SJCRH30 (cell line): Measurements from ENCODE around the gene ETV3. TPM values are rescaled to one million over a fixed set of nuclear protein-coding genes. Genes with fewer than 3 reads are reported as not detected.

Source experiments
- DNase-seq, 2 experiments: peaks; one replicate each; pipeline ENCODE4 v3.0.0-alpha.2; 2015 to 2020
- H3K27ac ChIP-seq: fragments of 250-450 bp; sonication (Bioruptor Pico); 2 replicates; pipeline ENCODE4 v1.5.1; 2020; ENCODE audit warnings: mild to moderate bottlenecking, moderate library complexity
- H3K27me3 ChIP-seq: fragments of 250-450 bp; sonication (Bioruptor Pico); 2 replicates; pipeline ENCODE4 v1.5.1; 2020; ENCODE audit warnings: mild to moderate bottlenecking, moderate library complexity
- H3K36me3 ChIP-seq: fragments of 250-450 bp; sonication (Bioruptor Pico); 2 replicates; pipeline ENCODE4 v1.5.1; 2020; ENCODE audit warnings: mild to moderate bottlenecking, moderate library complexity
- H3K4me1 ChIP-seq: fragments of 250-450 bp; sonication (Bioruptor Pico); 2 replicates; pipeline ENCODE4 v1.5.1; 2020; ENCODE audit warnings: mild to moderate bottlenecking, moderate library complexity
- H3K4me3 ChIP-seq: fragments of 250-450 bp; sonication (Bioruptor Pico); 2 replicates; pipeline ENCODE4 v1.5.1; 2020; ENCODE audit warnings: mild to moderate bottlenecking, moderate library complexity
- H3K9me3 ChIP-seq: fragments of 250-450 bp; sonication (Bioruptor Pico); replicated peaks from 2 replicates; pipeline ENCODE4 v1.5.1; 2020; ENCODE audit warnings: mild to moderate bottlenecking, moderate library complexity
- total RNA-seq: library from RNA; depleted of rRNA; stranded (reverse); fragments of >200 nt; shearing (Covaris generic); gene quantifications from 2 replicates; pipeline ENCODE4 v1.2.3, GENCODE V29; 2014

The ETV3 gene
- total RNA-seq, 1 experiment from 2014 or later, result 12.5 TPM

DNA sequence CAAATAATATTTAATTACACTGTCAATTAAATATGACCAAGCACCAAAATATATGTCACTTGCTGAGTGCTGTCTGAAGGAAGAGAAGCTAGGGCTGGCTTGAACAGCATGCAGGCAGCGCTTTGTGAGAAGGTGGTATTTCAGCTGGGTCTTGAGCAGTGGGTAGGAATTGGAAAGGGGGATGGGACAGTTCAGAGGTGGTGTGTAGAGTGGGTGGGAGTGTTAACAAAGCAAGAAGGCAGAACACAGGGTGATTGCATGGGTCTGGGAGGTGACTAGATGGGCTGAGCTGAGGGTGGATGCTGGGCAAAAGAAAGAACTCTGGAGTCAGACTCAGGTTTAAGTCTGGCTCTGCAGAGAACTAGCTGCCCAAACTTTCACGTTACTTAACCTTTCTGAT is 14.3 kb upstream of the ETV3 start:
- Histone ChIP-seq H3K4me1 (peaks cover 37% of the 10 kb centered on the region), H3K36me3 (no peaks in the 10 kb centered on the region), H3K27ac (no peak overlapping the region), H3K4me3 (no peak overlapping the region), H3K9me3 (no peaks in the 10 kb centered on the region), H3K27me3 (no peaks in the 10 kb centered on the region)
- DNase-seq, result no peak

DNA sequence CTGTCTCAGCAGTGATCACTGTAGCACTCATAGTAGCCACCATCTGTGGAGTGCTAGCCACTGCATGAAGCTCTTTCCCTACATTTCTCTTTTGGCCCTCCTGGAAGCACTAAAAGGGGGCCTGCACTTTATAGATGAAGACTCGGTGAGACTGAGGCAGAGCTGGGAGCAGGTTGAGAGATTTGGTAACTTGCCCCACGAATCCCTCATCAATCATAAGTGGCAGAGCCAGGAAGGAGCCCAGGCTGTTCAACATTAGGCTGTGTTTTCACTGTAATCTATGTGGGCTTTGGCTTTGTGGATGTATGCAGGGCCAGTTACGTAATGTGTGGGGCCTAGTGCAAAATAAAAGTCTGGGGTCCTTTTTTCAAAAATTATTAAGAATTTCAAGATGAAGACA is 13.3 kb upstream of the ETV3 start:
- Histone ChIP-seq H3K9me3 (no peaks in the 10 kb centered on the region), H3K4me1 (peaks cover 37% of the 10 kb centered on the region), H3K4me3 (no peak overlapping the region), H3K27ac (no peak overlapping the region), H3K27me3 (no peaks in the 10 kb centered on the region), H3K36me3 (no peaks in the 10 kb centered on the region)
- DNase-seq, result no peak

DNA sequence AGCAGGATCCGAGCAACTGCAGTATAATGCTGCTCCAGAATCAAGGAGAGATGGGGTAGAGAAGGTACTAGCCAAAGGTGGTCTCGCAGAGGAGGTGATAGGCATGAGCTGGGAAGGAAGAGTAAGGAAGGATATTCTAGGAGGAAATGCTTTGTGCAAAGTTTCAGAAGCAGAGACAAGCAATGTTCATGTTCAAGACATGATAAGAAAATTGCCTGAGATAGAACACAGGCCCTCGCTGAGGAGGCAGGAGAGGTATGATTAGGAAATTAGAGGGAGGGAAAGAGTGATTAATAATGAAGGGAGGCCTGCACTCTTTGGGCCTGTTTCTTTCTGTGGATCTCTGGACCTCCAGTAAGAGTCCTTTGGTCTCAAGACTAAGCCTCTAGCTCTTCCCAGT is 12.9 kb upstream of the ETV3 start:
- no peak overlapping the region for H3K27ac ChIP-seq
- H3K36me3 ChIP-seq, result no peaks in the 10 kb centered on the region
- peaks cover 33% of the 10 kb centered on the region for H3K4me1 ChIP-seq
- no peaks in the 10 kb centered on the region for H3K9me3 ChIP-seq
- H3K27me3 ChIP-seq, result peaks cover 3% of the 10 kb centered on the region; the same call in 1 of the 2 replicates
- no peak for DNase-seq
- H3K4me3 ChIP-seq, result no peak overlapping the region

DNA sequence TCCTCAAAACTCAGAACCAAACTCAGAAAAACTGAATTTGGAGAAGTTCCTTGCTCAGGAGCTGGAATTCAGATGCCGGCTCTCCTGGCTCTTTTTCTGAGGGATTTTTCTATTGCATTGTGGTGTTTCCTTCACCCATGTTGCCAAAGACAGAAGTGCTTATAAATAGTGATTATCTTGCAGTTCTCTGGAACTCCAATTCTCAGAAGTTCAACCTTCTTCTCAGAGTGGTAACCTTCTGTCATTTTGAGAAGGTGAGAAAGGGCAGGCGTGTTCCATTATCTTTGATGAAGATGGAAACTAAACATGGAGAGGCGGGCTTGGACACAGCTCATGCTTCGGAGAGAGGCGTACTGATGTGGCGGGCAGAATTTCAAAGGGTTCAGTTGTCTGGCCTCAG is 12.4 kb upstream of the ETV3 start:
- Histone ChIP-seq H3K27me3 (peaks cover 3% of the 10 kb centered on the region; the same call in 1 of the 2 replicates), H3K36me3 (no peaks in the 10 kb centered on the region), H3K27ac (no peak overlapping the region), H3K4me3 (no peak overlapping the region), H3K9me3 (no peaks in the 10 kb centered on the region), H3K4me1 (peaks cover 31% of the 10 kb centered on the region)
- no peak for DNase-seq

DNA sequence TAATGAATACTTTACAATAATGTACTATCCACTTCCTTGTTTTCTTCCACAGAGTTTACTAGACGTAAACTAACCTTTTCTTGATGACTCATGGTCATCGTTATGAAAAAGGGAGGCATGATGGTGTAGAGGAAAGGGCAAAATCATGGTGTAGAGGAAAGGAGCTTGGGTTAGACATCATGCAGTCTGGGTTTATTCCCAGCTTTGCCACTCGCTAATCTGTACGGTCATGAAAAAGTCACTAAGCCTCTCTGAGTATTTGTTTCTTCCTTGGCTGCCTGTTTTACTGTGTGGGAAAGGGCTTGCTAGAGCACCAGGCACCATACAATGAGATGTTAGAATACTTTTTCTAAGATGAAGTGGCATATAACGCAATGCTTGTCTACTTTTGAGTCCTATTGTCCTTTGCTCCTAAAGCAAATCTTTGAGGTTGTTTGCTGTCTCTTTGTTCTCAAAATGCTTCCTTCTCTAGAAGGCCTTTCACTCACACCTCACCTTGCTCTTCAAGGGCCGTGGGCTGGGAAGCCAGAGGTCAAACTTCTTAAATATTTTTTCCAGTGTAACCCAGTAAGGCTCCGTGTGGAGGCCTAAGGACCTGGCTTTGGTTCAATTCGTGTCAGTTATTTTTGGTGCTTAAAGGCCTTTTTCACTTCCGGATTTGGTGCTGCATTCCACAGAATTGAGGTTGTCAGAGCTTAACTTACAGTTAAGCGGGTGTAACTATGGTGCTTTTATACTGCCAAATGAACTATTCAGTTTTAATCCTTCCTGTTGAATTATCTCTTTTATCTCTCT is 9.9 kb upstream of the ETV3 start:
- H3K4me1 ChIP-seq, result peaks cover 9% of the 10 kb centered on the region; the same call in 1 of the 2 replicates
- H3K9me3 ChIP-seq, result no peaks in the 10 kb centered on the region
- no peaks in the 10 kb centered on the region for H3K36me3 ChIP-seq
- H3K4me3 ChIP-seq, result no peak overlapping the region
- H3K27me3 ChIP-seq, result peaks cover 3% of the 10 kb centered on the region; the same call in 1 of the 2 replicates
- H3K27ac ChIP-seq, result no peak overlapping the region
- peak in 1 of 2 experiments; percentile 27 for DNase-seq

DNA sequence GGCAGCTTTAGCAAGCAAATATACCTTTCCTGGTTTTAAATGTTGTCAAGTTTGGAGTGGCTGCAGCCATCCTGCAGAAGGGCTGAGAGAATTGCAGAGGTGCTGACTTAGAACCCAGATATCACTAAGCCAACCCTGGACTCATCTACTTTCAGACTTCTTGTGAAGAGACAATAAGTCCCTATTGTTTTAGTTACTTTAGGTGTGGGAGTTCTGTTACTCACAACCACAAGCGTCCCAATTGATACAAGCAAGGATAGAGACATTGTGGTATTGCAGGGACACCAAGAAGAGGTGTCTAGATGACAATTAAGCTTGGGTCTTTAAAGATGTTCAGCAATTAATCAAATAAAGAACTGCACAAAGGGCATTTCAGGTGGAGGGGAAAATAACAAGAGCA is 8.8 kb upstream of the ETV3 start:
- no peaks in the 10 kb centered on the region for H3K9me3 ChIP-seq
- no peak overlapping the region for H3K4me3 ChIP-seq
- DNase-seq, result no peak
- H3K4me1 ChIP-seq, result peaks cover 9% of the 10 kb centered on the region; the same call in 1 of the 2 replicates
- H3K36me3 ChIP-seq, result no peaks in the 10 kb centered on the region
- H3K27ac ChIP-seq, result no peak overlapping the region
- H3K27me3 ChIP-seq, result peaks cover 3% of the 10 kb centered on the region; the same call in 1 of the 2 replicates

DNA sequence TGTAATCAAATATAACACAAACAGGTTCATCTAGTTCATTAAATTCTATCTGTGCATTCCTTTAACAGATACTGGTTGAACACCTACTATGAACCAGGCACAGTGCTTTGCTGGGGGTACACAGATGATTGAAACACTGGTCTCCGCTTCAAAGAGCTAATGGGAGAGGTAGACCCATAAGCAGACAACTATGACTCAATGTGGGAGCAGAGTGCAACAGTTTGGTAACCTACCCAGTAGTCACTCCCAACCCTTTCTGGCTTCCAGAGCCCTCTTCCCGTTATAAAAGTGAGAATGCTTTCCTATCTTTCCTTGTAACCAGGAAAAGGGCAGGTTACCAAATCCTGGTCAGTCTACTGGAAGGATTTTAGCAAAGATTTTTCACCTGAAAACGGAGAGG is 8.0 kb upstream of the ETV3 start:
- Histone ChIP-seq H3K4me1 (peaks cover 9% of the 10 kb centered on the region; the same call in 1 of the 2 replicates), H3K4me3 (no peak overlapping the region), H3K9me3 (no peaks in the 10 kb centered on the region), H3K27me3 (peaks cover 3% of the 10 kb centered on the region; the same call in 1 of the 2 replicates), H3K27ac (no peak overlapping the region), H3K36me3 (no peaks in the 10 kb centered on the region)
- no peak for DNase-seq

DNA sequence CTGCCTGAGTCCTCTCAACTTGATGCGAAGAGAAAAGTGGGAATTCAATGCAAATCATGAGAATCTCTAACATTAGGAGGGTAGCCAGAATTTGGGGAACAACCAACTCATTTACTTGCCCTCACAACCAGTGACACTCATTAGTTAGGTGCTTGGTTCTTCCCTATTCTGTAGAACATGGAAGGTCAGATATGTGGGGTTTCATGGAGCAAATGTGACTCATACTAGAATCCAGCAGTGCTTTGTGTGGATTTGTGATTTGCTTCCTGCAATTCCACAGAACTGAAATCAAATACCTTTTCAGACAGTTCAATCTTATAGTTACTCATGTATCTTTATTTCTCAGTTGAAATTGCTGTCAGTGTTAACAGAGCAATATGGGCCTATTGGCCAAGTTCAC is 6.9 kb upstream of the ETV3 start:
- Histone ChIP-seq H3K27me3 (peaks cover 3% of the 10 kb centered on the region; the same call in 1 of the 2 replicates), H3K4me1 (peaks cover 9% of the 10 kb centered on the region; the same call in 1 of the 2 replicates), H3K9me3 (no peaks in the 10 kb centered on the region), H3K36me3 (no peaks in the 10 kb centered on the region), H3K27ac (no peak overlapping the region), H3K4me3 (no peak overlapping the region)
- DNase-seq, result no peak

DNA sequence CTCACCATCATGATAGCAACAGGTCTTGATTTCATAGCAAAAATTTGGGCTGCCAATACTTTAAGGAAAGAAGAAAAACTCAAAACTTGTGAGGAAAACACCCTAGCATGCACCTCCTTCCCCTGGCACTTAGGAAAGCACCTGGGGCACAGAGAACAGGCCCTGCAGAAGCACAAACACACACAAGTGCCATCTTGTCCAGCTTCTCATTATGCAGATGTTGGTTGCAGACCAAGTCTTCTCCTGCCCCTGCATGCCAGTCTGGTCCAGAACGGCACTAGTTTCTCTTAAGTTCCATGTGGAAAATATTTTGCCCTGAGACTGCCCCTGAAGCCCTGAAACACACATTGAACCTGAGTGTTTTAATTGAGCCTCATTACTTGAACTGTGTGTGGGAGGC is 6.3 kb upstream of the ETV3 start:
- Histone ChIP-seq H3K27me3 (peaks cover 3% of the 10 kb centered on the region; the same call in 1 of the 2 replicates), H3K36me3 (no peaks in the 10 kb centered on the region), H3K9me3 (no peaks in the 10 kb centered on the region), H3K4me3 (no peak overlapping the region), H3K27ac (no peak overlapping the region), H3K4me1 (peaks cover 9% of the 10 kb centered on the region; the same call in 1 of the 2 replicates)
- DNase-seq, result no peak

DNA sequence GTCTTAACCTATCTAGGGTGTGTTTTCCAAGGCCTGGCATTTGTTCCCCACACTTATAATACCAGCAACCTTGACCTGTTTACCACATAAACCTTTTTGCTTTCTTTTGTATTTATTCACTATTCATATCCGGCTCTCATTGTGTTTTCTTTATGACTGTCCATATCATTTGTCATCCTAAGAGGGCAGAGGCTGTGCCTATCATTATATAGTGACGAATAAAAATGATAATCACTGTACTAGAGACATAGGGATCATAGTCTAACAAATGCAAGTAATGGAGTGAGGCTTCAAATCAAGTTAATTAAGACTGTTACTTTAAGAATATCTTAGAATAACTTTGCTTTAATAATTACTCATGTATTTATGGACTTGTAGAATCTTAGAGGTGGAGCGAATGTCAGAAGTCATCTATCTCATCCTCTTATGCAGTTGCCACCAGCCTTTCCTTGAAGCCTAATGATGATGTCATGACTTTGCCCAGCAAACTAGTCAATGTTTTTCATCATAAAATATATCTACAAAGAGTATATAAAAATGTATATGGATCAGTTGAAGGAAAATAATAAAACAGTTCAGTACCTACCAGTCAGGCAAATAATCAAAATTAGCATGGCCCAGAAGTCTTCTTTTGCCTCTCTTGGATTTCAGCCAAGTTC is 4.7 kb upstream of the ETV3 start:
- Histone ChIP-seq H3K36me3 (no peaks in the 10 kb centered on the region), H3K9me3 (no peaks in the 10 kb centered on the region), H3K4me3 (no peak overlapping the region), H3K4me1 (0 out of 2 replicates have a peak, but pooled peaks cover 4% of the 10 kb centered on the region), H3K27me3 (peaks cover 3% of the 10 kb centered on the region; the same call in 1 of the 2 replicates), H3K27ac (no peak overlapping the region)
- no peak for DNase-seq

DNA sequence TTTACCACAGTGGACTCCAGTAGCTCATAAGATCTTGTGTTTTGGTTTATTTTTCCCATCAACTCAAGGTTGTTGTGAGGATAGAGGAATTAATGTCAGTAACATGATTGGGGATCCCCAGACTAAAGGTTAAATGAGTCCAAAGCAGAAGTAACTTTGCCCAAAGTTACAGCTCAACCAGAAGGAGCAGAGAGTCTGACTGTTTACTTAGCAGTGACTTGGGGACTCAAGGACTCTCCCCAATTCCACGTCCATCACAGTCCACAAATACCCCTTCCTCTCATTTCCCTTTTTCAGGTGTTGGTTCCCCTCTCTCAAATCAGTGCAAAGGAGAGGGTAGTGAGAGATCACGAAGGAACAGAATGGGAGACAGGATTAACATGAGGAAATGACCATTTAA is 4.0 kb upstream of the ETV3 start:
- Histone ChIP-seq H3K4me1 (0 out of 2 replicates have a peak, but pooled peaks cover 4% of the 10 kb centered on the region), H3K9me3 (no peaks in the 10 kb centered on the region), H3K27me3 (peaks cover 3% of the 10 kb centered on the region; the same call in 1 of the 2 replicates), H3K4me3 (no peak overlapping the region), H3K27ac (no peak overlapping the region), H3K36me3 (no peaks in the 10 kb centered on the region)
- no peak for DNase-seq

DNA sequence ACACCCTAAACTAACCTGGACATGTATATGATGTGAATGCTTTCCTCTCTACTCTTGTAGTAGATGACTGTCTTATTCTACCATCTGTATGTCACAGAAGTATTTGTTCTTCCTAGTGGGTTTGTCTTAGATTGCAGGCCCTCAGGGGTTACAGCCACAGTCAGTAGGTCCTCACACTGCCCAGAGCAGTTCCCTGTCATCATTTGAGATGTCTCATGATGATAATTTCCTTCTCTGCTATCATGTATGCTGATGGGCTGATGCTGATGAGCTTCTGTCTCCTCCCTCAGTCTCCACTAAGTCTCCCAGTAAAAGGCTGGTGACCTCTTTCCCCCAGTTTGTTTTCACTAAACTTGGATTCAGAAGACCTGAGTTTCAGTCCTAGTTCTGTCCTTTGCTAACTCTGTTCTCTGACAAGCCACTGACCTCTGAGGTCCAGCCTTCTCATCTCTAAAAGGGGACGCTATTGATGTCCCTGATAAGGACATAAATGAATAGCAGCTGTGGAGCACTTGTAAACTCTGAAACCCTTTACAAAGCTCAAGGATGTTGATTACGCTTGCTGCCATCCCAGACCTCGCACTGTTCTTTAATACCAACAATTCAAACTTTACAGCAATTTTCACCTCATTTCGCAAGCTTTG is 3.1 kb upstream of the ETV3 start:
- Histone ChIP-seq H3K27me3 (peaks cover 3% of the 10 kb centered on the region; the same call in 1 of the 2 replicates), H3K4me1 (0 out of 2 replicates have a peak, but pooled peaks cover 4% of the 10 kb centered on the region), H3K27ac (no peak overlapping the region), H3K36me3 (no peaks in the 10 kb centered on the region), H3K9me3 (no peaks in the 10 kb centered on the region), H3K4me3 (no peak overlapping the region)
- DNase-seq, result no peak

DNA sequence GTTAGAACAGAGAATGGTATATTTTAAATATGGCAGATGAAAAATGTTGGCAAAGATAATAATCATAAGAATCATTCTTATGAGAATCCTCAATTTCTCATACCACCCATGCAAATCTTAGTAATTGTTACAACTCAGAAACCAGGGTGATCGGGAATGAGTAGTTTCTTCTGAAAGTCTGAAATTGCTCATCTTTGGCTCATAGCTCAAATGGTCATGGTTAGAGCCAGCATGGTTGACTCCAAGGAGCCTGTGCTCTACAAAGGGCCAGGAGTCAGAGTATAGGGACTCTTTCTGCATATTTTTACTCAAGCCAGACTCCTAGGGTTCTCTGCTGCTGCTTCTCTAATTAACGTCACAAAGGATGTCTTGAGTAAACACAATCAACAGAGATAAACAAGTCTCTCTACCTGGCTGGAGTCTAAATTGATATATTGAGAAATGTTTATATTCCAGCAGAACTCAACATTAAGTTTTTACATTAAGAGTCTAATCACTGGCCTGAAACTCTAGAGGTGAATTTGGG is 1.9 kb upstream of the ETV3 start:
- peaks cover 6% of the 10 kb centered on the region for H3K36me3 ChIP-seq
- no peak overlapping the region for H3K27ac ChIP-seq
- 0 out of 2 replicates have a peak, but pooled peaks cover 4% of the 10 kb centered on the region for H3K4me1 ChIP-seq
- H3K4me3 ChIP-seq, result no peak overlapping the region
- no peaks in the 10 kb centered on the region for H3K27me3 ChIP-seq
- no peak for DNase-seq
- no peaks in the 10 kb centered on the region for H3K9me3 ChIP-seq

DNA sequence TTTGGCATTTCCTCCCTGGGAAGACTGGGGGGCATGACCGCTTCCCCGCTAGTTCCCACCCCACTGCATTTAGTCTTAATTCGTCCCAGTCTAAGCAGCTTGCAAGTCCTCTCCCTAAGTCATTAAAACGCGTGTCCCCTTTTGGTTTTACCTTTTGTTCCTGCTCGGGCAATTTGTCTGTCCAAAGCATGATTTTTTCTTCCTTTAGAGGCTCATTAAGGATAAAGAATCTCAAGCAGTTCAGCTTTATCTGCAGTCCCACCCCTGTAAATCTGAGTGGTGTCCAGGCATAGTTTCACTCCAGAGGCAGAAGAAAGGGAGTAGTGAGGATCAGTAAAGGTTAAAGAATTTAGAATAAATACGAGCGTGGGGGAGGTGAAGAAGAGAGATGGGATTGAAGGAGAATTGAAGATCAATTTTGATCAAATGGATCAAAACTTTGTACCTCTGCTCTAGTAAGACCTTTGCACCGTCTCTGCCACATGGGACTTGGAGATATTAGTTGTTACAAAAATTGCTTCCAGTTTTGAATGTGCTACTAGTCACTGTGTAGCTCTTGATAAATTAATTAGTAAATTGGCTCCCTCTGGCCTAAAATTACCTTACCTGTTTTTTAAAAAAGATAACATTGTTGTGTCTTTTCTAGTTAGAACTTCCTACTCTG is 989 bp upstream of the ETV3 start:
- no peak for DNase-seq
- 0 out of 2 replicates have a peak, but pooled peaks cover 4% of the 10 kb centered on the region for H3K4me1 ChIP-seq
- H3K9me3 ChIP-seq, result no peaks in the 10 kb centered on the region
- peaks cover 16% of the 10 kb centered on the region for H3K36me3 ChIP-seq
- H3K4me3 ChIP-seq, result peak overlapping the region; percentile 79
- no peaks in the 10 kb centered on the region for H3K27me3 ChIP-seq
- peak overlapping the region; percentile 78 for H3K27ac ChIP-seq
